ENCODE results near the gene DHRSX.
"Not testable (repeated sequence)": the region's sequence is repeated elsewhere in the genome, so short reads cannot be mapped to it uniquely, and the experiment has no call there.

The DHRSX gene, protein sequence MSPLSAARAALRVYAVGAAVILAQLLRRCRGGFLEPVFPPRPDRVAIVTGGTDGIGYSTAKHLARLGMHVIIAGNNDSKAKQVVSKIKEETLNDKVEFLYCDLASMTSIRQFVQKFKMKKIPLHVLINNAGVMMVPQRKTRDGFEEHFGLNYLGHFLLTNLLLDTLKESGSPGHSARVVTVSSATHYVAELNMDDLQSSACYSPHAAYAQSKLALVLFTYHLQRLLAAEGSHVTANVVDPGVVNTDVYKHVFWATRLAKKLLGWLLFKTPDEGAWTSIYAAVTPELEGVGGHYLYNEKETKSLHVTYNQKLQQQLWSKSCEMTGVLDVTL

GRCh38 chrX:2500803-2501558 is at the start of gene DHRSX, which contains the start of gene ZBED1:
Gene DHRSX (minus strand): TSS chrX:2500976. CDS start chrX:2500925, 51 bp downstream.
Gene ZBED1 (minus strand): TSS chrX:2500976. CDS start chrX:2490719, 10,257 bp downstream.
- DNase-seq (ENCODE audit: low spot score) = no peak

DNA sequence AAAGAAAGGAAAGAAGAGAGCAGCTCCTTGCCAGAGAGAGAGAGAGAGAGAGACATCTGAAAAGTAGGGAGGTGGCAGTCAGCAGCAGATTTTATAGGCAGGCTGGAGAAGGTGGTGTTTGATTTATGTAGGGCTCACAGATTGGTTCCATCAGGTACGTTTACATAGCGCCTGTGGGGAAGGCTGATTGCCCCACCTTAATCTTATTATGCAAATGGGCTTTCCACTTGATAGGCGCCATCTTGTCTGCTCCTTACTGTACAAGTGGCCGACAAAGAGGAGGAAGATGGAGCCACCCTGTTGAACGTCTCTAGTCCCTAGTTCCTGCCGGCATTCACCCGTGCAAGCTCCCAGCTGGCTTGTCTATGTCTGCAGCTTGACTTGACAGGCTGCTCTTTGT is 49.1 kb upstream of the DHRSX start:
- DNase-seq (ENCODE audit: low spot score) = no peak

GRCh38 chrX:2548711-2549423 is 48.1 kb upstream of the DHRSX start:
- no peak for DNase-seq (ENCODE audit: low spot score)

- DNase-seq (ENCODE audit: low spot score) = no peak
Observed at GRCh38 chrX:2547736-2548135, 47.0 kb upstream of the DHRSX start.

GRCh38 chrX:2546496-2546895 is 45.7 kb upstream of the DHRSX start:
- DNase-seq (ENCODE audit: low spot score) = no peak

DNA sequence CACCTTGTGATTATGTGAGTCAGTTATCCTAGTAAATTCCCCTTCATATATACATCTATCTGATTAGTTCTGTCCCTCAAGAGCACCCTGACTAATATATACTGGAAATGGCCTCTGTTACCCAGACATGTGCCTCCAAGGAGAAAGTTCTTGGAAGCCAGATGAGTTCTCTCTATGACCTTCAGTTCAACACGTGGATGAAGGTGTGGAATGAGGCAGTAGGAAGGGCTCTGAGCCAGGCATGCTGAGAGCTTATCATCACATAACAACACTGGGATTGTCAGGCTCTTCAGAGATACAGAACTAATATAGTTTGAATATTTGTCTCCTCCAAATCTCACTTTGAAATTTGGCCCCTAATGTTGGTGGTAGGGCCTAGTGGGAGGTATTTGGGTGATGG is 44.4 kb upstream of the DHRSX start:
- DNase-seq (ENCODE audit: low spot score) = no peak

GRCh38 chrX:2542826-2543521 is 42.2 kb upstream of the DHRSX start:
- no peak for DNase-seq (ENCODE audit: low spot score)

- no peak for DNase-seq (ENCODE audit: low spot score)
Observed at GRCh38 chrX:2541603-2542002, 40.8 kb upstream of the DHRSX start.

- DNase-seq (ENCODE audit: low spot score) = no peak
Observed at GRCh38 chrX:2540426-2540947, 39.7 kb upstream of the DHRSX start.

- no peak for DNase-seq (ENCODE audit: low spot score)
Observed at GRCh38 chrX:2539586-2539985, 38.8 kb upstream of the DHRSX start.

- peak; percentile 59 for DNase-seq (ENCODE audit: low spot score)
Observed at GRCh38 chrX:2538031-2538757, 37.4 kb upstream of the DHRSX start.

DNA sequence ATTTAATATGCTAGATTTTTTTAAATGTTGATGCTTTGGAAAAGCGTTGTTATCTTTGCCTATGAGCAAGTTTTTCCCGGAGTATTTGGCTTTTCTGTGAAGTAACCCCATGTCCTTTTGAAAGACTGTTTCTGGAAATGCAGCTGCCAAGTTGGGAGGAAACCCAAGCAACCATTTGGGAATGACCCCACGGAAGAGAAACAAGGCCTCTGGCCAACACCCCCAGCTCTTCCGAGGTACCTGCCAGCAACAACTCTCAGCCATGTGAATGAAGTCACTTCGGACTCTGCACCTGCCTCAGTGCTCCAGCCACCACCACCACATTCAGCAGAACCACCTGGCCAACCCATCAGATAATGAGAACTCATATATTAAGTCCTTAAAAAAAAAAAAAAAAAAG is 36.2 kb upstream of the DHRSX start:
- no peak for DNase-seq (ENCODE audit: low spot score)

DNA sequence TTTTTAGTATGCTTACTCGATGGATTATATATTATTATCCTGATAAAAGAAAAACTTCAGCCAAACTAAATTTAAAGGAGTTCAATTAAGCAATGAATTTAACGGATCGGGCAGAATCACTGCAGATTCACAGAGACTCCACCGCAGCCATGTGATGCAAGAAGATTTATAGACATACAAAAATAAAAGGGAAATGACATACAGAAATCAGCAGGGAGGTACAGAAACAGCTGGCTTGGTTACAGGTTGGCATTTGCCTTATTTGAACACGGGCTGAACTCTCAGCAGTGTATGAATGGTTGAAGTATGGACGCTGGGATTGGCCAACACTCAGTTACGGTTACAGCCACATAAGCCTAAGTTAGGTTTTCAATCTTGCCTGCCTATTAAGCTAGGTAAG is 35.4 kb upstream of the DHRSX start:
- no peak for DNase-seq (ENCODE audit: low spot score)

DNA sequence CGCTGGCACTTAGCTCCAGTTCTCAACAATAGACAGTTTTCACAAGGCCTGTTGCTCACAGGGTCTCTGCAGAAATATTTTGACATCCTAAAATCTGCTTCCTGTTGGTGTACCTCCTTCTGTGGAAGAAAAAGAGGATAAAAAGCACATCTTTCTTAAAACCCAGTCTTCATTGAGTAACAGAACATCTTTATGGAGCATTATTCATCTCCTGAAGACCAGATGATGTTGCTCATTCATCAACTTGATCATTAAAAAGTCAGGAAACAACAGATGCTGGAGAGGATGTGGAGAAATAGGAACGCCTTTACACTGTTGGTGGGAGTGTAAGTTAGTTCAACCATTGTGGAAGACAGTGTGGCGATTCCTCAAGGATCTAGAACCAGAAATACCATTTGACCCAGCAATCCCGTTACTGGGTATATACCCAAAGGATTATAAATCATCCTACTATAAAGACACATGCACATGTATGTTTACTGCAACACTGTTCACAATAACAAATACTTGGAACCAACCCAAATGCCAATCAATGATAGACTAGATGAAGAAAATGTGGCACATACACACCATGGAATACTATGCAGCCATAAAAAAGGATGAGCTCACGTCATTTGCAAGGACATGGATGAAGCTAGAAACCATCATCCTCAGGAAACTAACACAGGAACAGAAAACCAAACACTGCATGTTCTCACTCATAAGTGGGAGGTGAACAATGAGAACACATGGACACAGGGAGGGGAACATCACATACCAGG is 33.7 kb upstream of the DHRSX start:
- not testable (repeated sequence) for DNase-seq (ENCODE audit: low spot score)

GRCh38 chrX:2533424-2533823 is 32.6 kb upstream of the DHRSX start:
- DNase-seq (ENCODE audit: low spot score) = no peak

GRCh38 chrX:2526390-2526789 is 25.6 kb upstream of the DHRSX start:
- no peak for DNase-seq (ENCODE audit: low spot score)

GRCh38 chrX:2523911-2524310 is 23.1 kb upstream of the DHRSX start:
- no peak for DNase-seq (ENCODE audit: low spot score)

DNA sequence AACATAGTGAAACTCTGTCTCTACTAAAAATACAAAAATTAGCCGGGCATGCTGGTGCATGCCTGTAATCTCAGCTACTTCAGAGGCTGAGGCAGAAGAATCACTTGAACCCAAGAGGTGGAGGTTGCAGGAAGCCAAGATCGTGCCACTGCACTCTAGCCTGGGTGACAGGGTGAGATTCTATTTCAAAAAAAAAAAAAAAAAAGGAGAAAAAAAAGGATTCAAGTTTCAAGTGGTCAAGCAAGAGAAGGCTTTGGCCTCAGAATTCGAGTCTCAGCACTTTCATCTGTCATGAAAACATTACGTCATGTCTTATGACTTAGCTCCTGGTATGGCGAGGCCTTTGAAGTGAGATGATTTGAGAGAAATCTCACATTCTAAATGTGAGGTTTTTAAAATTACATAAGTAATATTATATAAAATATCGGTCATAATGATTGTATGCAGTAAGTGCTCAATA is 21.2 kb upstream of the DHRSX start:
- no peak for DNase-seq (ENCODE audit: low spot score)

DNA sequence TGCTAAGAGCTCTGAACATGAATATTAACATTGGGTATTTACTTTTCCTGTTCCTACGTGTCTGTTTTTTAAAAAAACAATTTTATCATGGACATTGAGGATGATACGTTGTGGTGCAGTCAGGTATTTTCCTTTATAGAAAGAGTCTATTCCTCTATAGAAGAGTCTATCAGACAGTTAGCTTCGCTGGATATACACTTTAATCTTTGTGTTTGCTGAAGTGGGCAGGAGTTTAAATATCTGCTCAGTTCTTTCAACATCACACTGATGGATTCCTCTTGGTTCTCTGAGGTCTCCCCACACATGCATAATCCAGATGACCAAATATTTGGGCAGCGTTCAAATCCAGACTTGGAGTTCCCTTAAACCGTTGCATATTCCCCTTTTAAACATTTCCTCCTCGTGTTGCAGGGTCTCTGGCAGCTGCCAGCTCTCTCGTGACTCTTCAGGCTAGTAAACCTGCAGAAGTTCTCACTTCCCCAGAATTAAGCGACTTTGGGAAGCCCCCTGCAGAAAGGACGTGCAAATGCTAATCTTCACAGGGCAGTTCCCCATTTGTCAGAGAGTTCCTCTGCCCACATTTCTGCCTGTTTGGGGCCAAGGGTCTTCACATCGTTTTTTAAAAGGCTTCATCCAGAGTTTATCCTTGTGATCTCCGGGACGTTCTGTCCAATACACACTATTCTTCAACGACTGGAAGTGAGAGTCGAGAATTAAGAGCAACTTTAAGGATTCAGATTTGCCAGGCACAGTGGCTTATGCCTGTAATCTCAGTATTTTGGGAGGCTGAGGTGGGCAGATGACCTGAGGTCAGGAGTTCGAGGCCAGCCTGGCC is 20.5 kb upstream of the DHRSX start:
- DNase-seq (ENCODE audit: low spot score) = no peak

Data from ecto neural progenitor cell (in vitro differentiated cells).